ENCODE results near the gene PLCB1.

- TF ChIP-seq CTCF (IDR thresholded peaks at IDR 0.05; ENCODE audit: poor library complexity): no peak
- no peak for TF ChIP-seq EZH2phosphoT487 (IDR thresholded peaks at IDR 0.05; ENCODE audit: low read depth, severe bottlenecking, unreplicated experiment)
- no peak for TF ChIP-seq EZH2 (IDR thresholded peaks at IDR 0.05; ENCODE audit: borderline replicate concordance)
Observed at GRCh38 chr20:8095648-8096572, 36.2 kb upstream of the PLCB1 start.

Data from hepatocyte (in vitro differentiated cells).